ENCODE results near the gene BANF2.

GRCh38 chr20:17711267-17711627 lies 11.5 kb downstream of the BANF2 start:
- TF ChIP-seq POLR2A (IDR thresholded peaks at IDR 0.05) (no peak), CTCF (IDR thresholded peaks at IDR 0.05) (no peak)

Data from heart left ventricle (tissue), 13 donors.